SU-DHL-6 (cell line): ENCODE measurements around the gene ASGR1.

Experiments used
- H2AFZ ChIP-seq: fragments of 200-600 bp; sonication (generic); 2 replicates; pipeline ENCODE4 v1.6.1; 2014; ENCODE audit warnings: low read depth, mild to moderate bottlenecking, moderate library complexity, mixed read lengths, antibody characterized with exemption, low read length; ENCODE audit not compliant: severe bottlenecking
- H3F3A ChIP-seq: fragments of 200-600 bp; shearing (Covaris generic); 2 replicates; pipeline ENCODE4 v1.6.0; 2016; ENCODE audit warnings: antibody characterized with exemption, mild to moderate bottlenecking; ENCODE audit not compliant: insufficient read depth
- H3K27ac ChIP-seq: fragments of 200-600 bp; sonication (generic); 2 replicates; pipeline ENCODE4 v1.5.1; 2016; ENCODE audit warnings: low read depth, mild to moderate bottlenecking, low read length, moderate library complexity, mixed read lengths
- H3K27me3 ChIP-seq: fragments of 200-600 bp; sonication (generic), shearing (Covaris generic); 2 replicates; pipeline ENCODE4 v1.6.0; 2014; ENCODE audit warnings: mild to moderate bottlenecking, low read length
- H3K36me3 ChIP-seq: fragments of 200-600 bp; sonication (generic); 2 replicates; pipeline ENCODE4 v1.6.1; 2014; ENCODE audit warnings: mild to moderate bottlenecking, low read length, mixed read lengths
- H3K4me2 ChIP-seq: fragments of 300-600, 200-600 bp; shearing (Covaris generic), sonication (generic); 2 replicates; pipeline ENCODE4 v1.6.0; 2014; ENCODE audit warnings: low read length, low read depth, mild to moderate bottlenecking; ENCODE audit not compliant: poor library complexity, severe bottlenecking
- H3K4me3 ChIP-seq: fragments of 200-600 bp; sonication (generic); 2 replicates; pipeline ENCODE4 v1.5.1; 2014; ENCODE audit warnings: antibody characterized with exemption, low read length, mild to moderate bottlenecking, mixed read lengths; ENCODE audit not compliant: insufficient read depth, poor library complexity, severe bottlenecking
- H3K79me2 ChIP-seq: fragments of 200-600 bp; sonication (generic); 2 replicates; pipeline ENCODE4 v1.6.1; 2014; ENCODE audit warnings: mild to moderate bottlenecking, low read length, moderate library complexity; ENCODE audit not compliant: insufficient read depth
- H3K9ac ChIP-seq: fragments of 200-600 bp; sonication (generic); 2 replicates; pipeline ENCODE4 v1.7.0; 2014; ENCODE audit warnings: mild to moderate bottlenecking, low read length
- H3K9me2 ChIP-seq: fragments of 200-600 bp; sonication (generic); replicated peaks from 2 replicates; pipeline ENCODE4 v1.6.1; 2014; ENCODE audit warnings: low read length; ENCODE audit not compliant: insufficient read depth
- H3K9me3 ChIP-seq: fragments of 200-600 bp; sonication (generic); 2 replicates; pipeline ENCODE4 v1.6.1; 2014; ENCODE audit warnings: low read length, mixed read lengths; ENCODE audit not compliant: insufficient read depth
- H4K20me1 ChIP-seq: fragments of 200-600 bp; sonication (generic); 2 replicates; pipeline ENCODE4 v1.6.1; 2014; ENCODE audit warnings: low read depth, mild to moderate bottlenecking, antibody characterized with exemption, low read length, moderate library complexity, mixed read lengths
- CTCF ChIP-seq: fragments of 200-600 bp; sonication (generic); IDR thresholded peaks from one replicate; pipeline ENCODE4 v1.5.1; 2017; ENCODE audit warnings: antibody characterized with exemption, mild to moderate bottlenecking, low read length, moderate library complexity; ENCODE audit not compliant: insufficient read depth, poor library complexity, severe bottlenecking
- EZH2phosphoT487 ChIP-seq: fragments of 200-600 bp; sonication (generic), shearing (Covaris generic); conservative IDR thresholded peaks from 2 replicates; pipeline ENCODE4 v1.6.1; 2018; ENCODE audit warnings: mild to moderate bottlenecking, antibody characterized with exemption, low read length, moderate library complexity, mixed read lengths

ASGR1 gene

GRCh38 chr17:7215136-7215638 is 36.0 kb upstream of the ASGR1 start:
- no peaks in the 10 kb centered on the region for H3K79me2 ChIP-seq
- no peak overlapping the region for H3K4me3 ChIP-seq
- peaks cover 5% of the 10 kb centered on the region; the same call in 1 of the 2 replicates for H3F3A ChIP-seq
- no peaks in the 10 kb centered on the region for H4K20me1 ChIP-seq
- H2AFZ ChIP-seq, result no peak overlapping the region
- H3K36me3 ChIP-seq, result no peaks in the 10 kb centered on the region
- no peak overlapping the region for H3K27ac ChIP-seq
- H3K4me2 ChIP-seq, result peak overlapping the region; percentile 67
- TF ChIP-seq EZH2phosphoT487, result no peak
- H3K9ac ChIP-seq, result 0 out of 2 replicates have a peak overlapping the region, but pooled peaks have one; percentile 15
- H3K27me3 ChIP-seq, result no peaks in the 10 kb centered on the region
- H3K9me3 ChIP-seq, result no peaks in the 10 kb centered on the region
- H3K9me2 ChIP-seq, result no peaks in the 10 kb centered on the region

DNA sequence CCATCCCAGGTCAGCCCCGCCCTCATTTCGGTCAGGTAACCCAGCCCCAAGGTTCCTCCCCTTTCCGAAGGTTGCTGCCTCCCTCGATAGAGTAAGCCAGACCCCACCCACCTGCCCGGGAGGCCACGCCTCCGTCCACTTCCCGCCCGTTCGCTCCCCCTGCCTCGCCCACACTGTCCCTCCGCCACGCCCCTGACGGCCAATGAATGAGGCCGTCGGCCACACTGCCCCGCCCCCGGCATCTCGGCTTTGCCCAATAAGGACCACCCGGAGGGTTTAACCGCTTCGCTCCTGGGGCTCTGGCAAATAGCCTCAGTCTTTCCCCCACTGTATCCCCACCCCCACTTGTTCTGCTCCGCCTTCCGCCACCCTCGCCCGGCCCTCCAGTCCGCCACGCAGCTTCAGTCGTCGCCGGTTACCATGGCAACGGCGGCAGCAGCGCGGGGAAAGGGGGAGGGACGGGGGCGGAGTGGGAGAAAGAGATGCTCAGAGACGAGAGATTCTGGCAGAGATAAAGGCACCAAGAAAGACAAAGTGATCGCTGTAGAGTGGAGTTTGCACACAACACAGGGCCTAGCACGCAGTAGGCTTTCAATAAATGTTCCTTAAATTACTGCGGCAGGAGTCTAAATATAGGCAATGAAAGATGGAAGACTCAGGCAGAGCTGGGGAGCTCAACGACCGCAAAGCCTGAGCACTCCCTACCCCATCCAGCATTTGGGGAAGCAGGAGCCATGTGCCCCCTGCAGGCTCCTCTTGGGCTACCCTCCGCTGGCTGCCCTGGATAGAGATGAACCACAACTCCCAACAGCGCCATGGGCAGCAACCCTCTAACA is 35.3 kb upstream of the ASGR1 start:
- Histone ChIP-seq H2AFZ (peak overlapping the region; percentile 6), H3K9me2 (no peaks in the 10 kb centered on the region), H3K36me3 (no peaks in the 10 kb centered on the region), H3K9me3 (no peaks in the 10 kb centered on the region), H3K79me2 (no peaks in the 10 kb centered on the region), H3K4me3 (peak overlapping the region; percentile 46), H3F3A (peaks cover 5% of the 10 kb centered on the region; the same call in 1 of the 2 replicates), H3K4me2 (peak overlapping the region; percentile 67), H3K27me3 (no peaks in the 10 kb centered on the region), H3K9ac (peak overlapping the region; percentile 15; the same call in 1 of the 2 replicates), H4K20me1 (no peaks in the 10 kb centered on the region), H3K27ac (no peak overlapping the region)
- TF ChIP-seq CTCF (no peak), EZH2phosphoT487 (no peak)

GRCh38 chr17:7213895-7214299 is 34.7 kb upstream of the ASGR1 start:
- TF ChIP-seq CTCF, result peak; percentile 29
- TF ChIP-seq EZH2phosphoT487, result no peak
- no peaks in the 10 kb centered on the region for H3K9me3 ChIP-seq
- no peaks in the 10 kb centered on the region for H3K79me2 ChIP-seq
- no peak overlapping the region for H3K27ac ChIP-seq
- peak overlapping the region; percentile 46 for H3K4me3 ChIP-seq
- H4K20me1 ChIP-seq, result no peaks in the 10 kb centered on the region
- H3K27me3 ChIP-seq, result no peaks in the 10 kb centered on the region
- no peaks in the 10 kb centered on the region for H3K36me3 ChIP-seq
- peaks cover 5% of the 10 kb centered on the region; the same call in 1 of the 2 replicates for H3F3A ChIP-seq
- H3K9ac ChIP-seq, result no peak overlapping the region
- H3K4me2 ChIP-seq, result peak overlapping the region; percentile 67
- no peaks in the 10 kb centered on the region for H3K9me2 ChIP-seq
- H2AFZ ChIP-seq, result no peak overlapping the region
